ENCODE data around the gene BORCS5.

GRCh38 chr12:12447236-12447635 lies 90.4 kb downstream of the BORCS5 start:
- no peak for TF ChIP-seq EZH2 (IDR thresholded peaks at IDR 0.05; ENCODE audit: borderline replicate concordance, insufficient read depth, low read depth, low read length, poor library complexity, severe bottlenecking)
- TF ChIP-seq, protein P1, sequence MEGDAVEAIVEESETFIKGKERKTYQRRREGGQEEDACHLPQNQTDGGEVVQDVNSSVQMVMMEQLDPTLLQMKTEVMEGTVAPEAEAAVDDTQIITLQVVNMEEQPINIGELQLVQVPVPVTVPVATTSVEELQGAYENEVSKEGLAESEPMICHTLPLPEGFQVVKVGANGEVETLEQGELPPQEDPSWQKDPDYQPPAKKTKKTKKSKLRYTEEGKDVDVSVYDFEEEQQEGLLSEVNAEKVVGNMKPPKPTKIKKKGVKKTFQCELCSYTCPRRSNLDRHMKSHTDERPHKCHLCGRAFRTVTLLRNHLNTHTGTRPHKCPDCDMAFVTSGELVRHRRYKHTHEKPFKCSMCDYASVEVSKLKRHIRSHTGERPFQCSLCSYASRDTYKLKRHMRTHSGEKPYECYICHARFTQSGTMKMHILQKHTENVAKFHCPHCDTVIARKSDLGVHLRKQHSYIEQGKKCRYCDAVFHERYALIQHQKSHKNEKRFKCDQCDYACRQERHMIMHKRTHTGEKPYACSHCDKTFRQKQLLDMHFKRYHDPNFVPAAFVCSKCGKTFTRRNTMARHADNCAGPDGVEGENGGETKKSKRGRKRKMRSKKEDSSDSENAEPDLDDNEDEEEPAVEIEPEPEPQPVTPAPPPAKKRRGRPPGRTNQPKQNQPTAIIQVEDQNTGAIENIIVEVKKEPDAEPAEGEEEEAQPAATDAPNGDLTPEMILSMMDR (IDR thresholded peaks at IDR 0.05): no peak
